ENCODE measurements around the gene OR2M2. TPM values are rescaled to one million over a fixed set of nuclear protein-coding genes. Genes with fewer than 3 reads are reported as not detected.

OR2M2 gene
- total RNA-seq, 2 donors from 2014 or later, result not detected

GRCh38 chr1:248152056-248152827, 22.4 kb upstream of the OR2M2 start:
- Mint-ChIP-seq H3K9me3 (peaks cover 80% of the 10 kb centered on the region), H3K27me3 (ENCODE audit: insufficient read depth) (no peaks in the 10 kb centered on the region), H3K36me3 (ENCODE audit: low read depth) (peaks cover 3% of the 10 kb centered on the region), H3K4me3 (no peak overlapping the region), H3K27ac (no peak overlapping the region), H3K4me1 (no peaks in the 10 kb centered on the region)
- H3K9ac ChIP-seq (ENCODE audit: extremely low read depth, low read length, poor library complexity, severe bottlenecking), result no peak overlapping the region
- H3K4me3 ChIP-seq (ENCODE audit: low read length), result no peak overlapping the region
- no peaks in the 10 kb centered on the region for H3K4me1 ChIP-seq (ENCODE audit: control insufficient read depth, insufficient read depth, low read length)
- no peak for DNase-seq
- no peak for TF ChIP-seq CTCF (conservative IDR thresholded peaks at IDR 0.05)
- no peaks in the 10 kb centered on the region for H3K36me3 ChIP-seq (ENCODE audit: control insufficient read depth, insufficient read depth, low read length)
- 75% methylated on average over 6 of the region's 6 CpGs; no CpG with 5 or more reads in 1 of the 2 experiments for WGBS, 2 experiments (ENCODE audit: insufficient coverage in 1 of 2, insufficient read length in 1 of 2)
- no peaks in the 10 kb centered on the region for H3K27me3 ChIP-seq (ENCODE audit: control insufficient read depth, insufficient read depth, low read length, poor library complexity, severe bottlenecking)
- peaks cover 83% of the 10 kb centered on the region for H3K9me3 ChIP-seq (ENCODE audit: control insufficient read depth, low read length)
- no peak overlapping the region for H3K27ac ChIP-seq (ENCODE audit: low read depth, low read length)

- Histone ChIP-seq H3K27ac (ENCODE audit: low read depth, low read length) (no peak overlapping the region), H3K4me1 (ENCODE audit: control insufficient read depth, insufficient read depth, low read length) (no peaks in the 10 kb centered on the region), H3K9me3 (ENCODE audit: control insufficient read depth, low read length) (peaks cover 68% of the 10 kb centered on the region), H3K36me3 (ENCODE audit: control insufficient read depth, insufficient read depth, low read length) (no peaks in the 10 kb centered on the region), H3K9ac (ENCODE audit: extremely low read depth, low read length, poor library complexity, severe bottlenecking) (no peak overlapping the region), H3K4me3 (ENCODE audit: low read length) (no peak overlapping the region), H3K27me3 (ENCODE audit: control insufficient read depth, insufficient read depth, low read length, poor library complexity, severe bottlenecking) (no peaks in the 10 kb centered on the region)
- peaks cover 72% of the 10 kb centered on the region for H3K9me3 Mint-ChIP-seq
- no peak overlapping the region for H3K4me3 Mint-ChIP-seq
- 84% methylated on average over 1 of the region's 1 CpG; no CpG with 5 or more reads in 1 of the 2 experiments for WGBS, 2 experiments (ENCODE audit: insufficient coverage in 1 of 2, insufficient read length in 1 of 2)
- DNase-seq, result no peak
- no peaks in the 10 kb centered on the region for H3K4me1 Mint-ChIP-seq
- no peaks in the 10 kb centered on the region for H3K27me3 Mint-ChIP-seq (ENCODE audit: insufficient read depth)
- TF ChIP-seq CTCF (conservative IDR thresholded peaks at IDR 0.05), result no peak
- H3K36me3 Mint-ChIP-seq (ENCODE audit: low read depth), result no peaks in the 10 kb centered on the region
- no peak overlapping the region for H3K27ac Mint-ChIP-seq
Measured at GRCh38 chr1:248155927-248156326, 18.7 kb upstream of the OR2M2 start.

GRCh38 chr1:248158758-248159157, 15.9 kb upstream of the OR2M2 start:
- H3K27ac Mint-ChIP-seq, result no peak overlapping the region
- Histone ChIP-seq H3K4me3 (ENCODE audit: low read length) (no peak overlapping the region), H3K9ac (ENCODE audit: extremely low read depth, low read length, poor library complexity, severe bottlenecking) (no peak overlapping the region), H3K27me3 (ENCODE audit: control insufficient read depth, insufficient read depth, low read length, poor library complexity, severe bottlenecking) (no peaks in the 10 kb centered on the region), H3K36me3 (ENCODE audit: control insufficient read depth, insufficient read depth, low read length) (no peaks in the 10 kb centered on the region), H3K9me3 (ENCODE audit: control insufficient read depth, low read length) (peaks cover 62% of the 10 kb centered on the region), H3K27ac (ENCODE audit: low read depth, low read length) (no peak overlapping the region), H3K4me1 (ENCODE audit: control insufficient read depth, insufficient read depth, low read length) (no peaks in the 10 kb centered on the region)
- H3K9me3 Mint-ChIP-seq, result peaks cover 65% of the 10 kb centered on the region
- H3K4me3 Mint-ChIP-seq, result no peak overlapping the region
- H3K4me1 Mint-ChIP-seq, result no peaks in the 10 kb centered on the region
- TF ChIP-seq CTCF (conservative IDR thresholded peaks at IDR 0.05), result no peak
- no peaks in the 10 kb centered on the region for H3K27me3 Mint-ChIP-seq (ENCODE audit: insufficient read depth)
- 83% methylated on average over 4 of the region's 4 CpGs; no CpG with 5 or more reads in 1 of the 2 experiments for WGBS, 2 experiments (ENCODE audit: insufficient coverage in 1 of 2, insufficient read length in 1 of 2)
- DNase-seq, result no peak
- H3K36me3 Mint-ChIP-seq (ENCODE audit: low read depth), result no peaks in the 10 kb centered on the region

Data from endodermal cell (in vitro differentiated cells).